Prostate gland (tissue), 2 donors: ENCODE measurements around the gene MYH6.

Source experiments
- POLR2AphosphoS5 ChIP-seq: sonication (generic); formaldehyde crosslinking; IDR thresholded peaks from one replicate; pipeline ENCODE4 v1.6.1; 2017; ENCODE audit warnings: antibody characterized with exemption
- TF ChIP-seq, protein P1 (sequence below), 4 experiments: fragments of 200-600 bp in 2 of 4; fragments of 450-650 bp in 2 of 4; sonication (generic) in 2 of 4; IDR thresholded peaks; 1 replicate in 3 of 4; 2 replicates in 1 of 4; pipeline ENCODE4 v1.5.1; 2016 to 2019; ENCODE audit warnings: antibody characterized with exemption in 4 of 4, mild to moderate bottlenecking in 2 of 4, moderate library complexity in 2 of 4

DNA sequence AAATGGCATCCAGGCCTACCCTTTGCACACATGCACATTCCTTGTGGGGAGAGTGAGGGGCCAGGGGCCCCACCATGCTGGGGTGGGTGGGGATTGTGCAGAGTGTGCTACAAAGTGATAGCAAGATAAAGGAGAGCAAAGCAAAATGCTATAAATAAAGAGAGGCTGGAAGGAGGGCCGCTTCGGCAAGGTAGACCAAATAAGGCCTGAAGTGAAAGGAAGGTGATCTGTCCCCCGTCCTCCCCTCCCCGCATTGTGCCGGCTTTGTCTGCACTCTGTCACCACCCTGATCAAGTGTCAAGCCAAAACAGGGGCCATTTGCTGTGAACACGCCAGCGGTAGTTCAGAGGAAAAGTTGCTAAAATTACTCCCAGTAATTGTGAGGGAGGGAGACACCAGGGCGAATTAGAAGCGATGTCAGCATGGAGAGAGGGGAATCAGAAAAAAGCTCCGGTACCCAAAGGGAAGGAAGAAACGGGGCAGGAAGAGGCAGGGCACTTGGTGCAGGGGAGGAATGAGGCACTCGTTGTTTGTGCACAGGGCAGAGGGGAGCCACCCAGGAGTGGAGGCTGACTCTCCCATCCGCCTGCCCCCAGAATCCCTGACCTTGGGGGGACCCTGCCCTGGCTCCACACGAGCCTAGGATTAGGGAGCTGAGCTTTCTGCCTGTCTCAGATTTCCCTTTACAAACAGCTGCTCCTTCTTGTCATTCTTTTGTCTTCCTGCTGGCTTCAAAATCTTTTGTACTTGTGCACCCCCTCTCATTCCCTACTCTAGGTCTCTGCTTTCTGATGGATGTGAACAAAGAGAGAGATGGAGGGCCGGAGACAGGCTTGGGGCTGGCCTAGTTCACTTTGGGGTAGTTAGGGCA is 30.3 kb upstream of the MYH6 start:
- TF ChIP-seq, protein P1, sequence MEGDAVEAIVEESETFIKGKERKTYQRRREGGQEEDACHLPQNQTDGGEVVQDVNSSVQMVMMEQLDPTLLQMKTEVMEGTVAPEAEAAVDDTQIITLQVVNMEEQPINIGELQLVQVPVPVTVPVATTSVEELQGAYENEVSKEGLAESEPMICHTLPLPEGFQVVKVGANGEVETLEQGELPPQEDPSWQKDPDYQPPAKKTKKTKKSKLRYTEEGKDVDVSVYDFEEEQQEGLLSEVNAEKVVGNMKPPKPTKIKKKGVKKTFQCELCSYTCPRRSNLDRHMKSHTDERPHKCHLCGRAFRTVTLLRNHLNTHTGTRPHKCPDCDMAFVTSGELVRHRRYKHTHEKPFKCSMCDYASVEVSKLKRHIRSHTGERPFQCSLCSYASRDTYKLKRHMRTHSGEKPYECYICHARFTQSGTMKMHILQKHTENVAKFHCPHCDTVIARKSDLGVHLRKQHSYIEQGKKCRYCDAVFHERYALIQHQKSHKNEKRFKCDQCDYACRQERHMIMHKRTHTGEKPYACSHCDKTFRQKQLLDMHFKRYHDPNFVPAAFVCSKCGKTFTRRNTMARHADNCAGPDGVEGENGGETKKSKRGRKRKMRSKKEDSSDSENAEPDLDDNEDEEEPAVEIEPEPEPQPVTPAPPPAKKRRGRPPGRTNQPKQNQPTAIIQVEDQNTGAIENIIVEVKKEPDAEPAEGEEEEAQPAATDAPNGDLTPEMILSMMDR (IDR thresholded peaks at IDR 0.05) = no peak
- TF ChIP-seq POLR2AphosphoS5 = no peak
